ENCODE measurements around the gene C2CD4C. TPM values are rescaled to one million over a fixed set of nuclear protein-coding genes. Genes with fewer than 3 reads are reported as not detected.
A peak's percentile ranks its signal among the peaks of the same experiment; 100 is the strongest.
"Not testable (repeated sequence)": the region's sequence is repeated elsewhere in the genome, so short reads cannot be mapped to it uniquely, and the experiment has no call there.

C2CD4C gene
- total RNA-seq, 3 donors from 2014 or later = 0.17 to 1.7 (median 0.65) TPM

DNA sequence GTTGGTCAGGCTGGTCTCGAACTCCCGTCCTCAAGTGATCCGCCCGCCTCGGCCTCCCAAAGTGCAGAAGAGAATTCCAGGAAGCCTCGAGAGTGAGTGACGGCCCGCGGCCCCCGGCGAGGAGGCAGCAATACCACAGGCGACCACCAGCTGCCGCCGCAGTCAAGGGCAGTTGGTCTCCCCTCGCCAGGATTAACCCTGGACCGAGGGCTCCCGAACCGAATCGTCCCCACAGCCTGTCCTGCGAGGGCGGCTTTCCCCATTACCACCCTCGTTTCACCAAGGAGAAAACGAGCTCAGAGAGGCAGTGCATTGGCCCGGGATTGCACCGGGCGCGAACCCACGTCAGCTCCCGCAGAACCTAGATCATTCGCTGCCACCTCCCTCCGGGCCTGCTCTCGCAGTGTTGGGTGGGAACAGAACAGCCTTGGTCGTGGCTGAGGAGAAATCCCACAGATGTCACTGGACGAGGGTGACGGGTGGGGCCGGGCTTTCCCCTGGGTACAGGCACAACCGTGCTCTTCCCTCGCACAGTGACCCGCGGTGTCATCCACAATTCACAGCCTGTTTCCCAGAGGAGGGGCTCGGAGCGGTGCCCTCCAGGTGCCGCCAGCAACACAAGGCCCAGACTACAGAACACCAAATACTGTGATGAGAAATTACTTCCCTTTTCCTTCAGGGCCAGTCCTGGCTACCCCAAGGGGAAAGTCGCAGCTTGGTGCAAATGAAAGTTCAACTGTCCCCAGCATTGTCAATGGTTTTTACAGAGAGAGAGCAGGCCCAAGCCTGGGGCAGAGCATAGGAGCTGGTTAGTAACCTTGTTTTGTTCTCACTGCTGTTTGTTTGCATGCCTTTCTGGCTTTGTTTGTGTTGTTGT, 24.8 kb downstream of the C2CD4C start:
- peak; percentile 43 for ATAC-seq
- Histone ChIP-seq H3K4me3 (no peak overlapping the region), H3K4me1 (ENCODE audit: low read depth) (no peaks in the 10 kb centered on the region), H3K9me3 (no peaks in the 10 kb centered on the region), H3K36me3 (ENCODE audit: low read depth) (no peaks in the 10 kb centered on the region)
- TF ChIP-seq, protein P1, sequence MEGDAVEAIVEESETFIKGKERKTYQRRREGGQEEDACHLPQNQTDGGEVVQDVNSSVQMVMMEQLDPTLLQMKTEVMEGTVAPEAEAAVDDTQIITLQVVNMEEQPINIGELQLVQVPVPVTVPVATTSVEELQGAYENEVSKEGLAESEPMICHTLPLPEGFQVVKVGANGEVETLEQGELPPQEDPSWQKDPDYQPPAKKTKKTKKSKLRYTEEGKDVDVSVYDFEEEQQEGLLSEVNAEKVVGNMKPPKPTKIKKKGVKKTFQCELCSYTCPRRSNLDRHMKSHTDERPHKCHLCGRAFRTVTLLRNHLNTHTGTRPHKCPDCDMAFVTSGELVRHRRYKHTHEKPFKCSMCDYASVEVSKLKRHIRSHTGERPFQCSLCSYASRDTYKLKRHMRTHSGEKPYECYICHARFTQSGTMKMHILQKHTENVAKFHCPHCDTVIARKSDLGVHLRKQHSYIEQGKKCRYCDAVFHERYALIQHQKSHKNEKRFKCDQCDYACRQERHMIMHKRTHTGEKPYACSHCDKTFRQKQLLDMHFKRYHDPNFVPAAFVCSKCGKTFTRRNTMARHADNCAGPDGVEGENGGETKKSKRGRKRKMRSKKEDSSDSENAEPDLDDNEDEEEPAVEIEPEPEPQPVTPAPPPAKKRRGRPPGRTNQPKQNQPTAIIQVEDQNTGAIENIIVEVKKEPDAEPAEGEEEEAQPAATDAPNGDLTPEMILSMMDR (IDR thresholded peaks at IDR 0.05) = peak; percentile 18
- intact Hi-C loops (cut with DNase I, micrococcal nuclease) = no loop called here
- no peak for DNase-seq

DNA sequence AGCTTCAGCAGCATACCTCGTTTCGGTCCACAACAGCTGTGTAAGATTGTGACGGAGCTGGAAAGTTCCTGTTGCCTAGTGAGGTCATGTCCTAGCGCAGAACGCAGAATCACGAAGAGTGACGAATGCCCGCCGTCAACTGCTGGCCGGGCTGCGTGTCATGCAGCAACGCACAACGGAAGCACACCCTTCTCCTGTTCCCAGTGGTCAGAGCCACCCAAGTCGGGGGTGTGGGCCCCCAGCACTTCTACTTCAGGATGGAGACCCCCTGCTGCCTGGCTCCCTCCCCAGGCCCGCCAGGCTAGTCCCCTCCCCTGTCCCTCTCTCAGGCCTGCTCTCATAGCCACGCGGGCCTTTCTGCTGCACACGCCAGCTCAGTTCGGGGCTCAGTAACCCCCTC, 25.9 kb downstream of the C2CD4C start:
- intact Hi-C loops (cut with DNase I, micrococcal nuclease) = no loop called here
- DNase-seq = no peak
- Histone ChIP-seq H3K4me1 (ENCODE audit: low read depth) (no peaks in the 10 kb centered on the region), H3K36me3 (ENCODE audit: low read depth) (no peaks in the 10 kb centered on the region), H3K4me3 (no peak overlapping the region), H3K9me3 (no peaks in the 10 kb centered on the region)
- TF ChIP-seq, protein P1 (IDR thresholded peaks at IDR 0.05) = no peak
- ATAC-seq = no peak

DNA sequence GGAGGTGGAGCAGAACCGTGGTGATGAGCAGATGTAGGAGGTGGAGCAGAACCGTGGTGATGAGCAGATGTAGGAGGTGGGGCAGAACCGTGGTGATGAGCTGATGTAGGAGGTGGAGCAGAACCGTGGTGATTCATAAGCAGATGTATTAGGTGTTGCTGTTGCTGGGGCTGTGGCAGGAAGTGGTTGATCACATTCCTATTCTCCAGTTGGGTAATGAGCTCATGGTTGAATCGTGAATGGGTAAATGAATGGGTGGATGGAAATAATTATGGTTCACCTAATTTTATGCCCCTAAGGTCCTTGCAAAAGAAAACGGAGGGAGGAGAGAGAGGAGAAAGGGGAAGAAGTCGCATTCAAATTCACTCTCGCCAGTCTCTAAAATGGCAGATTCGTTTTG, 26.4 kb downstream of the C2CD4C start:
- DNase-seq = not testable (repeated sequence)

DNA sequence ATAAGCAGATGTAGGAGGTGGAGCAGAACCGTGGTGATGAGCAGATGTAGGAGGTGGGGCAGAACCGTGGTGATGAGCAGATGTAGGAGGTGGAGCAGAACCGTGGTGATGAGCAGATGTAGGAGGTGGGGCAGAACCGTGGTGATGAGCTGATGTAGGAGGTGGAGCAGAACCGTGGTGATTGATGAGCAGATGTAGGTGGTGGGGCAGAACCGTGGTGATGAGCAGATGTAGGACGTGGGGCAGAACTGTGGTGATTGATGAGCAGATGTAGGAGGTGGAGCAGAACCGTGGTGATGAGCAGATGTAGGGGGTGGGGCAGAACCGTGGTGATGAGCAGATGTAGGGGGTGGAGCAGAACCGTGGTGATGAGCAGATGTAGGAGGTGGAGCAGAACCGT, 27.0 kb downstream of the C2CD4C start:
- H3K4me1 ChIP-seq (ENCODE audit: low read depth); H3K36me3 ChIP-seq (ENCODE audit: low read depth); H3K4me3 ChIP-seq; H3K9me3 ChIP-seq; DNase-seq; ATAC-seq; intact Hi-C loops (cut with DNase I, micrococcal nuclease): not testable (repeated sequence)

More for the DNA sequence above, 26.4 kb downstream of the C2CD4C start:
- intact Hi-C loops (cut with DNase I, micrococcal nuclease); H3K9me3 ChIP-seq; H3K36me3 ChIP-seq (ENCODE audit: low read depth); H3K4me1 ChIP-seq (ENCODE audit: low read depth); H3K4me3 ChIP-seq; ATAC-seq: not testable (repeated sequence)

DNA sequence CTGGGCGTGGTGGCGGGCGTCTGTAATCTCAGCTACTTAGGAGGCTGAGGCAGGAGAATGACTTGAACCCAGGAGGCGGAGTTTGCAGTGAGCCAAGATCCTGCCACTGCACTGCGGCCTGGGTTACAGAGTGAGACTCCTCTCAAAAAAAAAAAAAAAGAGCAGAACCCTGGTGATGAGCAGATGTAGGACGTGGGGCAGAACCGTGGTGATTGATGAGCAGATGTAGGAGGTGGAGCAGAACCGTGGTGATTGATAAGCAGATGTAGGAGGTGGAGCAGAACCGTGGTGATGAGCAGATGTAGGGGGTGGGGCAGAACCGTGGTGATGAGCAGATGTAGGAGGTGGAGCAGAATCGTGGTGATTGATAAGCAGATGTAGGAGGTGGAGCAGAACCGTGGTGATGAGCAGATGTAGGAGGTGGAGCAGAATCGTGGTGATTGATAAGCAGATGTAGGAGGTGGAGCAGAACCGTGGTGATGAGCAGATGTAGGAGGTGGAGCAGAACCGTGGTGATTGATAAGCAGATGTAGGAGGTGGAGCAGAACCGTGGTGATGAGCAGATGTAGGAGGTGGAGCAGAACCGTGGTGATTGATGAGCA, 28.2 kb downstream of the C2CD4C start:
- DNase-seq; intact Hi-C loops (cut with DNase I, micrococcal nuclease); H3K4me1 ChIP-seq (ENCODE audit: low read depth); H3K4me3 ChIP-seq; ATAC-seq; H3K9me3 ChIP-seq; H3K36me3 ChIP-seq (ENCODE audit: low read depth): not testable (repeated sequence)

DNA sequence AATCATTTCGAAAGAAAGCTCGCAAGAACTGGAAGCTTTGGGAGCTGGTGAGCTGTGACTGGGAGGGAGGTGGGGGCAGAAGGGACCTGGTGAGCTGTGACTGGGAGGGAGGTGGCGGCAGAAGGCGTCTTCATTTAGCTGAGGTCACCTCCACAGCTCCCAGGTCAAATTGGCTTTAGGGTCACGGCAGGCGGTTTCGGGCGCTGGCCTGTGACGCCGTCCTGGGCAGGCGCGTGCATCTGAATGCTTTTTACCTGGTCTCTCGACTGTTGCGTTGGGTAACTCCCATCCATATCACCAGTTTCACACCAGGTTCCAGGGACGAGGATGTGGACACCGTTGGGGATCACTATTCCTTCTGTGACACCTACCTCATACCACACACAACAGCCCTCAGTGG, 29.2 kb downstream of the C2CD4C start:
- Histone ChIP-seq H3K36me3 (ENCODE audit: low read depth) (no peaks in the 10 kb centered on the region), H3K9me3 (no peaks in the 10 kb centered on the region), H3K4me3 (no peak overlapping the region), H3K4me1 (ENCODE audit: low read depth) (no peaks in the 10 kb centered on the region)
- ATAC-seq (no peak), DNase-seq (no peak)
- intact Hi-C loops (cut with DNase I, micrococcal nuclease) = no loop called here
- TF ChIP-seq, protein P1 (IDR thresholded peaks at IDR 0.05) = no peak

DNA sequence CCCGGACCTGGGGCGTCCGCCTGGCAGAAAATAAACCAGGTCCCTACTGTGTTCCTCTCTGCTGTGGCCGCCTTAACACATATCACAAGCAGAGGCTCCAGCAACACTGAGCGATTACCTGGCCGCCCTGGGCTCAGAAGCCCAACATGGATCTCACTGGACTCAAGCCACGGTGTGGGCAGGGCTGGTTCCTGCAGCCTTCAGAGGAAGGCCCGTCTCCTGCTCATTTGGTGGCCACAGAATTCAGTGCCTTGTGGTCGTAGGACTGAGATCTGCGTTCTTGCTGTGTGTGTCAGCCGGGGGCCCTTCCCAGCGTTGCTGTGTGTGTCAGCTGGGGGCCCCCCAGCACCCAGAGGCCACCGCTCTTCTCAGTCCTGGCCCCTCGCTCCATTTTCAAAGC, 30.2 kb downstream of the C2CD4C start:
- Histone ChIP-seq H3K36me3 (ENCODE audit: low read depth) (no peaks in the 10 kb centered on the region), H3K9me3 (no peaks in the 10 kb centered on the region), H3K4me1 (ENCODE audit: low read depth) (no peaks in the 10 kb centered on the region), H3K4me3 (no peak overlapping the region)
- DNase-seq (no peak), ATAC-seq (no peak)
- TF ChIP-seq, protein P1 (IDR thresholded peaks at IDR 0.05) = no peak
- intact Hi-C loops (cut with DNase I, micrococcal nuclease) = no loop called here
